ENCODE data around the gene AMH. TPM values are rescaled to one million over a fixed set of nuclear protein-coding genes. Genes with fewer than 3 reads are reported as not detected.

AMH gene
- total and polyA plus RNA-seq, 2 of the 13 experiments (the other 11 are each of a cell fraction or from before 2014, with no cell fraction given) = 0.03 to 0.18 TPM

GRCh38 chr19:2291185-2291751 lies 42.1 kb downstream of the AMH start (continued):
- TF ChIP-seq ARNT2 (CRISPR knock-in tag; IDR thresholded peaks at IDR 0.05; ENCODE audit: low read depth) = 0 out of 2 replicates have a peak, but pooled peaks have one; percentile 37
- peak; percentile 99 for TF ChIP-seq ZNF800 (CRISPR knock-in tag; IDR thresholded peaks at IDR 0.05)
- no peak for TF ChIP-seq ETS1 (CRISPR knock-in tag; IDR thresholded peaks at IDR 0.05)
- no peak for TF ChIP-seq KLF15 (CRISPR knock-in tag; IDR thresholded peaks at IDR 0.05; ENCODE audit: borderline replicate concordance)
- peak; percentile 62; the same call in 1 of the 2 replicates for TF ChIP-seq ZNF776 (CRISPR knock-in tag; IDR thresholded peaks at IDR 0.05)
- TF ChIP-seq ZNF841 (CRISPR knock-in tag; IDR thresholded peaks at IDR 0.05; ENCODE audit: borderline replicate concordance) = no peak
- TF ChIP-seq HNF1A (IDR thresholded peaks at IDR 0.05; ENCODE audit: low read depth) = no peak
- TF ChIP-seq HNF1A (CRISPR knock-in tag; IDR thresholded peaks at IDR 0.05; ENCODE audit: borderline replicate concordance) = no peak
- TF ChIP-seq ADNP (CRISPR knock-in tag; IDR thresholded peaks at IDR 0.05) = no peak
- TF ChIP-seq ZNF180 (CRISPR knock-in tag; IDR thresholded peaks at IDR 0.05; ENCODE audit: borderline replicate concordance, low read depth) = no peak
- no peak for TF ChIP-seq ZNF382 (CRISPR knock-in tag; IDR thresholded peaks at IDR 0.05; ENCODE audit: borderline replicate concordance)
- no peak for TF ChIP-seq THAP9 (CRISPR knock-in tag; IDR thresholded peaks at IDR 0.05; ENCODE audit: borderline replicate concordance)
- peak; percentile 83; the same call in 2 of the 3 replicates for TF ChIP-seq MXI1 (IDR thresholded peaks at IDR 0.05; ENCODE audit: borderline replicate concordance, low read depth, low read length)
- no peak for TF ChIP-seq NFIB (CRISPR knock-in tag; IDR thresholded peaks at IDR 0.05; ENCODE audit: borderline replicate concordance)
- 0 out of 2 replicates have a peak, but pooled peaks have one; percentile 72 for TF ChIP-seq EED (CRISPR knock-in tag; IDR thresholded peaks at IDR 0.05)
- TF ChIP-seq ZBTB14 (CRISPR knock-in tag; IDR thresholded peaks at IDR 0.05) = peak; percentile 58
- TF ChIP-seq BHLHE40 (IDR thresholded peaks at IDR 0.05; ENCODE audit: low read length) = peak; percentile 23; the same call in 1 of the 2 replicates
- TF ChIP-seq ZNF431 (CRISPR knock-in tag; IDR thresholded peaks at IDR 0.05; ENCODE audit: borderline replicate concordance, low read depth) = no peak

All from HepG2 (cell line).